IMR-90 (cell line): ENCODE results near the gene VTN.

Experiments
- CEBPB ChIP-seq: IDR thresholded peaks from 2 replicates; pipeline ENCODE4 v1.6.1; 2012; ENCODE audit warnings: low read depth, low read length, improper control_type of control experiment
- CHD1 ChIP-seq: IDR thresholded peaks from 2 replicates; pipeline ENCODE4 v1.6.1; 2012; ENCODE audit warnings: low read depth, low read length, improper control_type of control experiment
- MAFK ChIP-seq: IDR thresholded peaks from 2 replicates; pipeline ENCODE4 v1.6.1; 2012; ENCODE audit warnings: low read depth, low read length, improper control_type of control experiment
- MAZ ChIP-seq: IDR thresholded peaks from 2 replicates; pipeline ENCODE4 v1.6.1; 2012; ENCODE audit warnings: low read depth, mild to moderate bottlenecking, low read length, improper control_type of control experiment, moderate library complexity, borderline replicate concordance
- POLR2A ChIP-seq: IDR thresholded peaks from 2 replicates; pipeline ENCODE4 v1.6.1; 2012; ENCODE audit warnings: mild to moderate bottlenecking, low read depth, low read length
- RCOR1 ChIP-seq: IDR thresholded peaks from 2 replicates; pipeline ENCODE4 v1.6.1; 2012; ENCODE audit warnings: mild to moderate bottlenecking, low read length, improper control_type of control experiment; ENCODE audit not compliant: insufficient replicate concordance
- RFX5 ChIP-seq: IDR thresholded peaks from 2 replicates; pipeline ENCODE4 v1.8.0; 2012; ENCODE audit warnings: low read depth, mild to moderate bottlenecking, low read length, moderate library complexity
- SMC3 ChIP-seq: fragments of 150-350 bp; IDR thresholded peaks from 2 replicates; pipeline ENCODE4 v1.6.1; 2016; ENCODE audit warnings: low read depth, mild to moderate bottlenecking, antibody characterized with exemption, low read length, moderate library complexity
- USF2 ChIP-seq: fragments of 150-350 bp; IDR thresholded peaks from 2 replicates; pipeline ENCODE4 v1.6.1; 2017; ENCODE audit warnings: mild to moderate bottlenecking, antibody characterized with exemption, low read length, low read depth
- TF ChIP-seq, protein P1 (sequence below): conservative IDR thresholded peaks from 2 replicates; pipeline ENCODE4 v1.5.1; 2012; ENCODE audit warnings: mild to moderate bottlenecking, low read depth, low read length, improper control_type of control experiment
- TF ChIP-seq, protein P2 (sequence below): fragments of 150-350 bp; IDR thresholded peaks from 2 replicates; pipeline ENCODE4 v1.6.1; 2016; ENCODE audit warnings: low read depth, mild to moderate bottlenecking, low read length, moderate library complexity, borderline replicate concordance

GRCh38 chr17:28398280-28398981 lies 28.3 kb upstream of the VTN start:
- no peak for TF ChIP-seq POLR2A
- TF ChIP-seq CEBPB, result no peak
- TF ChIP-seq RCOR1, result no peak
- TF ChIP-seq, protein P1, sequence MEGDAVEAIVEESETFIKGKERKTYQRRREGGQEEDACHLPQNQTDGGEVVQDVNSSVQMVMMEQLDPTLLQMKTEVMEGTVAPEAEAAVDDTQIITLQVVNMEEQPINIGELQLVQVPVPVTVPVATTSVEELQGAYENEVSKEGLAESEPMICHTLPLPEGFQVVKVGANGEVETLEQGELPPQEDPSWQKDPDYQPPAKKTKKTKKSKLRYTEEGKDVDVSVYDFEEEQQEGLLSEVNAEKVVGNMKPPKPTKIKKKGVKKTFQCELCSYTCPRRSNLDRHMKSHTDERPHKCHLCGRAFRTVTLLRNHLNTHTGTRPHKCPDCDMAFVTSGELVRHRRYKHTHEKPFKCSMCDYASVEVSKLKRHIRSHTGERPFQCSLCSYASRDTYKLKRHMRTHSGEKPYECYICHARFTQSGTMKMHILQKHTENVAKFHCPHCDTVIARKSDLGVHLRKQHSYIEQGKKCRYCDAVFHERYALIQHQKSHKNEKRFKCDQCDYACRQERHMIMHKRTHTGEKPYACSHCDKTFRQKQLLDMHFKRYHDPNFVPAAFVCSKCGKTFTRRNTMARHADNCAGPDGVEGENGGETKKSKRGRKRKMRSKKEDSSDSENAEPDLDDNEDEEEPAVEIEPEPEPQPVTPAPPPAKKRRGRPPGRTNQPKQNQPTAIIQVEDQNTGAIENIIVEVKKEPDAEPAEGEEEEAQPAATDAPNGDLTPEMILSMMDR, result no peak
- TF ChIP-seq CHD1, result no peak
- TF ChIP-seq MAFK, result no peak
- no peak for TF ChIP-seq RFX5
- no peak for TF ChIP-seq SMC3
- no peak for TF ChIP-seq USF2
- TF ChIP-seq, protein P2, sequence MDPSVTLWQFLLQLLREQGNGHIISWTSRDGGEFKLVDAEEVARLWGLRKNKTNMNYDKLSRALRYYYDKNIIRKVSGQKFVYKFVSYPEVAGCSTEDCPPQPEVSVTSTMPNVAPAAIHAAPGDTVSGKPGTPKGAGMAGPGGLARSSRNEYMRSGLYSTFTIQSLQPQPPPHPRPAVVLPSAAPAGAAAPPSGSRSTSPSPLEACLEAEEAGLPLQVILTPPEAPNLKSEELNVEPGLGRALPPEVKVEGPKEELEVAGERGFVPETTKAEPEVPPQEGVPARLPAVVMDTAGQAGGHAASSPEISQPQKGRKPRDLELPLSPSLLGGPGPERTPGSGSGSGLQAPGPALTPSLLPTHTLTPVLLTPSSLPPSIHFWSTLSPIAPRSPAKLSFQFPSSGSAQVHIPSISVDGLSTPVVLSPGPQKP, result no peak
- TF ChIP-seq MAZ, result no peak
